ENCODE measurements around the gene GPBAR1. TPM values are rescaled to one million over a fixed set of nuclear protein-coding genes. Genes with fewer than 3 reads are reported as not detected.

Gene GPBAR1
- total and polyA plus RNA-seq, 2 of the 8 experiments (the other 6 are each of a cell fraction or from before 2014, with no cell fraction given) = 0.32 to 0.59 TPM

DNA sequence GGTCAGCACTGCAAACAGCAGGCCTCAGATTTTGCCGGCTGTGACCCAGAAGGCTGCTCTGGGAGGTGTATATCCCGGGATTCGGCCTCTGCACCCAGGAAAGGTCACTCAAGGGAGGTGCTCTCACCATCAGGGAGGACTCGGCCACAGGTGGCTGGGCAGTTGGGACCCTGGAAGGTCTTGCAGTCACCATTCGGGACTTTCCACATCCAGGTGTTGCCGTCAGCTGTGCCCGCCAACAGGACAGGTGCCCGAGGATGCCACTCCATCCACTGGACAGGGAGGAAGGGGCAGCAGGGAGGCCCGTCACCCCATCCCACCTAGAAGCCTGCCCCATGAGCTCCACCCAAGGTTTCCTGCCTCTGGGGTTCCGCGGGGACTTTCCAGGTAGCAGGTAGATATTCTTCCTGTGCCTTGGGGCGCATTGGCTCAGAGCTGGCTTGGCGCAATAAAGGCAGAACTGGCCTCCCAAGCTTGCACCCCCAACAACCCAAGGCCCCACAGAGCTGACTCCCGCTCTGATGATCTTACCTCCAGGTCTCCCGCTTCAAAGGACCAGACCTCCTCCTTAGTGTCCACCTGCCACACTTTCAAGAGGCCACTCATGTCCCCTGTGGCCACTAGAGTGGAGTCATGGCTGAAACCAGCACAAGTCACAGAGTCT lies 5.6 kb downstream of the GPBAR1 start (continued):
- TF ChIP-seq GTF2F1 (IDR thresholded peaks at IDR 0.05; ENCODE audit: borderline replicate concordance, low read depth, low read length) = no peak
- TF ChIP-seq TAF7 (optimal IDR thresholded peaks at IDR 0.05; ENCODE audit: borderline replicate concordance, low read depth, low read length) = no peak
- TF ChIP-seq KDM4A (IDR thresholded peaks at IDR 0.05; ENCODE audit: low read depth, low read length, severe bottlenecking) = no peak
- TF ChIP-seq RFX5 (IDR thresholded peaks at IDR 0.05; ENCODE audit: borderline replicate concordance, low read depth, low read length) = no peak
